ENCODE data around the gene COX8A. TPM values are rescaled to one million over a fixed set of nuclear protein-coding genes. Genes with fewer than 3 reads are reported as not detected.
A peak's percentile ranks its signal among the peaks of the same experiment; 100 is the strongest.

COX8A gene
- 100 to 1,000 TPM; 445 to 484 TPM for total RNA-seq

GRCh38 chr11:63974259-63975143 lies at the start of gene COX8A:
TSS of gene COX8A (plus strand) at chr11:63974620. CDS start at chr11:63974681, 61 bp downstream.
- peaks cover 25% of the 10 kb centered on the region for H3K36me3 Mint-ChIP-seq
- no peaks in the 10 kb centered on the region for H3K9me3 Mint-ChIP-seq (ENCODE audit: low read depth)
- DNase-seq (peak; percentile 99), ATAC-seq (peak; percentile 99)
- no peaks in the 10 kb centered on the region for H3K27me3 Mint-ChIP-seq
- peak within 1 kb of the TSS; percentile 100 for H3K27ac Mint-ChIP-seq
- peaks cover 34% of the 10 kb centered on the region for H3K4me1 Mint-ChIP-seq
- CTCF ChIA-PET, result interaction anchor here (0.6 to 2.2 kb wide), 6 partner anchors 11 to 207 kb away, joined by 3 to 10 read pairs (median 3); partner anchors contain the start of gene OTUB1
- peak within 1 kb of the TSS; percentile 100 for H3K4me3 Mint-ChIP-seq

- Mint-ChIP-seq H3K4me3 (no peak overlapping the region), H3K27me3 (peaks cover 10% of the 10 kb centered on the region), H3K4me1 (no peaks in the 10 kb centered on the region), H3K9me3 (ENCODE audit: low read depth) (no peaks in the 10 kb centered on the region), H3K27ac (no peak overlapping the region), H3K36me3 (no peaks in the 10 kb centered on the region)
- CTCF ChIA-PET, result interaction anchor here (1.0 to 1.2 kb wide), 2 partner anchors 8 to 16 kb away, joined by 3 read pairs; no protein-coding TSS in a partner anchor
- ATAC-seq (no peak), DNase-seq (no peak)
Observed at GRCh38 chr11:63929616-63930015, 44.8 kb upstream of the COX8A start.

GRCh38 chr11:63931045-63931444 lies 43.4 kb upstream of the COX8A start:
- Mint-ChIP-seq H3K4me1 (no peaks in the 10 kb centered on the region), H3K27ac (no peak overlapping the region), H3K36me3 (no peaks in the 10 kb centered on the region), H3K9me3 (ENCODE audit: low read depth) (no peaks in the 10 kb centered on the region), H3K4me3 (no peak overlapping the region), H3K27me3 (peaks cover 7% of the 10 kb centered on the region)
- ATAC-seq (no peak), DNase-seq (no peak)
- CTCF ChIA-PET, result interaction anchor here (1.0 kb wide), 1 partner anchor 24 kb away, joined by 3 read pairs; no protein-coding TSS in a partner anchor

- H3K27me3 Mint-ChIP-seq, result peaks cover 3% of the 10 kb centered on the region
- CTCF ChIA-PET, result no interaction called here
- no peaks in the 10 kb centered on the region for H3K4me1 Mint-ChIP-seq
- no peaks in the 10 kb centered on the region for H3K9me3 Mint-ChIP-seq (ENCODE audit: low read depth)
- ATAC-seq, result no peak
- H3K36me3 Mint-ChIP-seq, result no peaks in the 10 kb centered on the region
- no peak overlapping the region for H3K4me3 Mint-ChIP-seq
- no peak overlapping the region for H3K27ac Mint-ChIP-seq
- DNase-seq, result no peak
Observed at GRCh38 chr11:63931876-63932275, 42.5 kb upstream of the COX8A start.

- DNase-seq (no peak), ATAC-seq (no peak)
- Mint-ChIP-seq H3K27me3 (peaks cover 3% of the 10 kb centered on the region), H3K9me3 (ENCODE audit: low read depth) (no peaks in the 10 kb centered on the region), H3K4me1 (peaks cover 9% of the 10 kb centered on the region), H3K36me3 (no peaks in the 10 kb centered on the region), H3K4me3 (no peak overlapping the region), H3K27ac (no peak overlapping the region)
- CTCF ChIA-PET, result interaction anchor here (2.4 to 3.9 kb wide), 2 partner anchors 14 to 96 kb away, joined by 10 to 16 read pairs; partner anchors contain the start of gene MARK2
Observed at GRCh38 chr11:63933459-63933858, 41.0 kb upstream of the COX8A start.

GRCh38 chr11:63937713-63938478 lies 36.5 kb upstream of the COX8A start:
- ATAC-seq (peak; percentile 18), DNase-seq (peak; percentile 55)
- H3K4me1 Mint-ChIP-seq, result peaks cover 27% of the 10 kb centered on the region
- no peaks in the 10 kb centered on the region for H3K27me3 Mint-ChIP-seq
- H3K36me3 Mint-ChIP-seq, result peaks cover 9% of the 10 kb centered on the region
- H3K27ac Mint-ChIP-seq, result peak overlapping the region; percentile 89
- CTCF ChIA-PET, result interaction anchor here (0.9 kb wide), 1 partner anchor 100 kb away, joined by 5 read pairs; no protein-coding TSS in a partner anchor
- H3K4me3 Mint-ChIP-seq, result peak overlapping the region; percentile 87
- no peaks in the 10 kb centered on the region for H3K9me3 Mint-ChIP-seq (ENCODE audit: low read depth)

- Mint-ChIP-seq H3K36me3 (peaks cover 9% of the 10 kb centered on the region), H3K9me3 (ENCODE audit: low read depth) (no peaks in the 10 kb centered on the region), H3K27ac (peak within 1 kb of the TSS; percentile 89), H3K4me1 (peaks cover 27% of the 10 kb centered on the region), H3K27me3 (no peaks in the 10 kb centered on the region), H3K4me3 (peak within 1 kb of the TSS; percentile 87)
- CTCF ChIA-PET, result interaction anchor here (0.9 kb wide), 1 partner anchor 101 kb away, joined by 5 read pairs; no protein-coding TSS in a partner anchor
- ATAC-seq, result peak; percentile 94
- peak; percentile 96 for DNase-seq
Observed at GRCh38 chr11:63938479-63939396, 35.7 kb upstream of the COX8A start, which contains the start of gene NAA40. TSS of gene NAA40 (plus strand) at chr11:63939002. CDS start at chr11:63939097, 95 bp downstream.

GRCh38 chr11:63939397-63939891 lies 35.0 kb upstream of the COX8A start:
- peak overlapping the region; percentile 83 for H3K27ac Mint-ChIP-seq

GRCh38 chr11:63940786-63941185 lies 33.6 kb upstream of the COX8A start:
- Mint-ChIP-seq H3K9me3 (ENCODE audit: low read depth) (no peaks in the 10 kb centered on the region), H3K27me3 (no peaks in the 10 kb centered on the region), H3K4me3 (peak overlapping the region; percentile 60), H3K27ac (no peak overlapping the region), H3K4me1 (peaks cover 31% of the 10 kb centered on the region), H3K36me3 (peaks cover 10% of the 10 kb centered on the region)
- ATAC-seq, result no peak
- CTCF ChIA-PET, result no interaction called here
- no peak for DNase-seq

More at GRCh38 chr11:63939397-63939891, 35.0 kb upstream of the COX8A start:
- no peak for ATAC-seq
- H3K27me3 Mint-ChIP-seq, result no peaks in the 10 kb centered on the region
- H3K4me3 Mint-ChIP-seq, result peak overlapping the region; percentile 87
- CTCF ChIA-PET, result no interaction called here
- DNase-seq, result no peak
- peaks cover 9% of the 10 kb centered on the region for H3K36me3 Mint-ChIP-seq
- peaks cover 30% of the 10 kb centered on the region for H3K4me1 Mint-ChIP-seq
- H3K9me3 Mint-ChIP-seq (ENCODE audit: low read depth), result no peaks in the 10 kb centered on the region

GRCh38 chr11:63941901-63942300 lies 32.5 kb upstream of the COX8A start:
- CTCF ChIA-PET, result interaction anchor here (1.1 to 5.4 kb wide), 2 partner anchors 9 to 105 kb away, joined by 5 to 136 read pairs; partner anchors contain the start of gene MARK2
- DNase-seq, result no peak

GRCh38 chr11:63942803-63943202 lies 31.6 kb upstream of the COX8A start:
- no peak for ATAC-seq
- no peak for DNase-seq
- Mint-ChIP-seq H3K27ac (no peak overlapping the region), H3K36me3 (peaks cover 17% of the 10 kb centered on the region), H3K4me3 (no peak overlapping the region), H3K4me1 (peaks cover 30% of the 10 kb centered on the region), H3K27me3 (no peaks in the 10 kb centered on the region), H3K9me3 (ENCODE audit: low read depth) (no peaks in the 10 kb centered on the region)
- CTCF ChIA-PET, result interaction anchor here (1.1 to 5.4 kb wide), 3 partner anchors 8 to 210 kb away, joined by 3 to 136 read pairs (median 5); partner anchors contain the start of gene MARK2

More at GRCh38 chr11:63941901-63942300, 32.5 kb upstream of the COX8A start:
- peaks cover 32% of the 10 kb centered on the region for H3K4me1 Mint-ChIP-seq
- no peaks in the 10 kb centered on the region for H3K27me3 Mint-ChIP-seq
- H3K36me3 Mint-ChIP-seq, result peaks cover 15% of the 10 kb centered on the region
- H3K9me3 Mint-ChIP-seq (ENCODE audit: low read depth), result no peaks in the 10 kb centered on the region
- no peak overlapping the region for H3K4me3 Mint-ChIP-seq
- ATAC-seq, result no peak
- no peak overlapping the region for H3K27ac Mint-ChIP-seq

GRCh38 chr11:63944987-63945386 lies 29.4 kb upstream of the COX8A start:
- CTCF ChIA-PET, result interaction anchor here (0.9 to 5.4 kb wide), 17 partner anchors 8 to 177 kb away, joined by 3 to 136 read pairs (median 6); partner anchors contain the start of genes MARK2 and ZFTA
- Mint-ChIP-seq H3K9me3 (ENCODE audit: low read depth) (no peaks in the 10 kb centered on the region), H3K27me3 (no peaks in the 10 kb centered on the region), H3K4me3 (no peak overlapping the region), H3K36me3 (peaks cover 14% of the 10 kb centered on the region), H3K4me1 (peaks cover 26% of the 10 kb centered on the region), H3K27ac (no peak overlapping the region)
- DNase-seq (no peak), ATAC-seq (no peak)

Data from activated CD8-positive, alpha-beta memory T cell treated with anti-CD3 and anti-CD28 coated beads, Interleukin-2, amount 10 ng/mL, durations not matched to agents 7 days and 5 days (primary cell).